Endothelial cell (in vitro differentiated cells): ENCODE results near the gene ST14. TPM values are rescaled to one million over a fixed set of nuclear protein-coding genes. Genes with fewer than 3 reads are reported as not detected.

Source experiments
- DNase-seq: peaks from one replicate; pipeline ENCODE4 v3.0.0; 2021; ENCODE audit warnings: low spot score
- H3K27ac Mint-ChIP-seq: one replicate; pipeline ENCODE4 v1.8.0; 2021; ENCODE audit warnings: mixed read lengths, inconsistent platforms; ENCODE audit not compliant: unreplicated experiment
- H3K27me3 Mint-ChIP-seq: one replicate; pipeline ENCODE4 v1.8.0; 2021; ENCODE audit warnings: mild to moderate bottlenecking, moderate library complexity, mixed read lengths, inconsistent platforms; ENCODE audit not compliant: unreplicated experiment
- H3K36me3 Mint-ChIP-seq: one replicate; pipeline ENCODE4 v1.8.0; 2021; ENCODE audit warnings: mild to moderate bottlenecking, low read depth, mixed read lengths, inconsistent platforms; ENCODE audit not compliant: unreplicated experiment
- H3K4me1 Mint-ChIP-seq: one replicate; pipeline ENCODE4 v1.8.0; 2021; ENCODE audit warnings: mild to moderate bottlenecking, mixed read lengths, inconsistent platforms; ENCODE audit not compliant: unreplicated experiment
- H3K4me3 Mint-ChIP-seq: one replicate; pipeline ENCODE4 v1.8.0; 2021; ENCODE audit warnings: mild to moderate bottlenecking, mixed read lengths, inconsistent platforms; ENCODE audit not compliant: unreplicated experiment
- H3K9me3 Mint-ChIP-seq: one replicate; pipeline ENCODE4 v1.8.0; 2021; ENCODE audit warnings: mixed read lengths, inconsistent platforms; ENCODE audit not compliant: unreplicated experiment
- CTCF ChIP-seq: fragments of 200-600 bp; sonication (generic); IDR thresholded peaks from one replicate; pipeline ENCODE4 v1.5.0; 2021; ENCODE audit warnings: antibody characterized with exemption; ENCODE audit not compliant: unreplicated experiment
- total RNA-seq: library from RNA; stranded (reverse); fragmentation: NEBNext Ultra II Directional; extraction: Animal tissue kit (Norgen Biotek cat#: 25700); gene quantifications from one replicate; pipeline ENCODE4 v1.2.1, GENCODE V29; 2021; ENCODE audit not compliant: unreplicated experiment

Gene ST14
- total RNA-seq, 1 donor from 2014 or later = 8.7 TPM

- Mint-ChIP-seq H3K9me3 (no peaks in the 10 kb centered on the region), H3K27me3 (no peaks in the 10 kb centered on the region), H3K27ac (no peak overlapping the region), H3K36me3 (no peaks in the 10 kb centered on the region), H3K4me1 (peaks cover 19% of the 10 kb centered on the region), H3K4me3 (no peak overlapping the region)
- no peak for TF ChIP-seq CTCF
- DNase-seq = no peak
Observed at GRCh38 chr11:130181295-130182272, 22.0 kb downstream of the ST14 start.

DNA sequence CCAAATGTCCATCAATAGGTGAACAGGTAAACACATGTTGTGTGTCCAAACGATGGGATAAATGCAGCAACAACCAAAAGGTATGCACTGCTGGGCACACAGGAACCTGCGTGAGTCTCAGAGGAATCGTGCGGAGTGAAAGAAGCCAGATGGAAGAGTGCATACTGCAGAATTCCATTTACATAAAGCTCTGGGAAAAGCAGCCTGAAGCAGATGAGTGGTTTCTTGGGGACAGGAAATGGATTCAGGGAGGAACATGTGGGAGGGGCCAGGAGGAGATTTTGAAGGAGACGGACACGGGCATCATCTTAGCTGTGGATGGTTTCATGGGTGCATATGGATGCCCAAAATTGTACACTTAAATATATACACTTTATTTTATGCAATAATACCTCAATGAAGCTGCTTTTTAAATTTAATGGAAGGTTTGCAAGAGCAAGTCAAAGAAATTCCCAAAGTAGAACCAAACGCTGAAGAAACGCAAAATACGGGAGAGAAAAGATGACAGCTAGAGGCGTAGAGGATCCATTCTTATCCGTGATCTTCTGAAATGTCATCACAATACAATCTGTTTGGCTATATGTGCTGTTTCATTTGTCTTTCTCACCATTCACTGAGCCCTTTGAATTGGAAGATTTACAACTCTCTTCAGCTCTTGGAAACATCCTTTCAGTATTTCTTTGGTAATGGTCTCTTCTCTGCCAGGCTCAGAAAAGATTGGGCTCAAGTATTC, 24.5 kb downstream of the ST14 start:
- TF ChIP-seq CTCF = no peak
- Mint-ChIP-seq H3K4me1 (peaks cover 18% of the 10 kb centered on the region), H3K4me3 (no peak overlapping the region), H3K27me3 (no peaks in the 10 kb centered on the region), H3K36me3 (no peaks in the 10 kb centered on the region), H3K27ac (no peak overlapping the region), H3K9me3 (no peaks in the 10 kb centered on the region)
- no peak for DNase-seq

GRCh38 chr11:130187096-130187495, 27.5 kb downstream of the ST14 start:
- Mint-ChIP-seq H3K27me3 (no peaks in the 10 kb centered on the region), H3K27ac (no peak overlapping the region), H3K36me3 (no peaks in the 10 kb centered on the region), H3K9me3 (no peaks in the 10 kb centered on the region), H3K4me3 (no peak overlapping the region), H3K4me1 (peaks cover 7% of the 10 kb centered on the region)
- no peak for TF ChIP-seq CTCF
- no peak for DNase-seq

DNA sequence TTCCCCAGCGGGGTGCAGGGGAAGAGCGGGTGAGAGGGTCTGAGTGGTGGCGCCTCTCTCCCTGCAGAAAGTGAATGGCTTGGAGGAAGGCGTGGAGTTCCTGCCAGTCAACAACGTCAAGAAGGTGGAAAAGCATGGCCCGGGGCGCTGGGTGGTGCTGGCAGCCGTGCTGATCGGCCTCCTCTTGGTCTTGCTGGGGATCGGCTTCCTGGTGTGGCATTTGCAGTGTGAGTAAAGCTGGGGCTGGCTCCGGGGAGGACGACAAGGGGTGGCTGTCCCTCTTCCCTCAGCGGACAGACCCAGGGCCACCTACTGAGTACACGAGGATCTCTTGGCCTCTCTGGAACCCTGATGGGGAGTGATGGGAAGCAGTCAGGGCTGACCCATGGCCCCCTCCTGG, 28.5 kb downstream of the ST14 start:
- peaks cover 7% of the 10 kb centered on the region for H3K4me1 Mint-ChIP-seq
- H3K36me3 Mint-ChIP-seq = no peaks in the 10 kb centered on the region
- H3K27ac Mint-ChIP-seq = no peak overlapping the region
- H3K27me3 Mint-ChIP-seq = no peaks in the 10 kb centered on the region
- DNase-seq = no peak
- TF ChIP-seq CTCF = no peak
- H3K4me3 Mint-ChIP-seq = no peak overlapping the region
- H3K9me3 Mint-ChIP-seq = no peaks in the 10 kb centered on the region
